MM.1S (cell line): ENCODE measurements around the gene LRRC75A.

Source experiments
- EZH2phosphoT487 ChIP-seq: fragments of 300-600 bp; sonication (generic); IDR thresholded peaks from 2 replicates; pipeline ENCODE4 v1.6.1; 2018; ENCODE audit warnings: antibody characterized with exemption, low read length
- TF ChIP-seq, protein P1 (sequence below): fragments of 300-600 bp; sonication (generic); IDR thresholded peaks from 2 replicates; pipeline ENCODE4 v1.5.1; 2016; ENCODE audit warnings: antibody characterized with exemption, low read length, mixed read lengths

DNA sequence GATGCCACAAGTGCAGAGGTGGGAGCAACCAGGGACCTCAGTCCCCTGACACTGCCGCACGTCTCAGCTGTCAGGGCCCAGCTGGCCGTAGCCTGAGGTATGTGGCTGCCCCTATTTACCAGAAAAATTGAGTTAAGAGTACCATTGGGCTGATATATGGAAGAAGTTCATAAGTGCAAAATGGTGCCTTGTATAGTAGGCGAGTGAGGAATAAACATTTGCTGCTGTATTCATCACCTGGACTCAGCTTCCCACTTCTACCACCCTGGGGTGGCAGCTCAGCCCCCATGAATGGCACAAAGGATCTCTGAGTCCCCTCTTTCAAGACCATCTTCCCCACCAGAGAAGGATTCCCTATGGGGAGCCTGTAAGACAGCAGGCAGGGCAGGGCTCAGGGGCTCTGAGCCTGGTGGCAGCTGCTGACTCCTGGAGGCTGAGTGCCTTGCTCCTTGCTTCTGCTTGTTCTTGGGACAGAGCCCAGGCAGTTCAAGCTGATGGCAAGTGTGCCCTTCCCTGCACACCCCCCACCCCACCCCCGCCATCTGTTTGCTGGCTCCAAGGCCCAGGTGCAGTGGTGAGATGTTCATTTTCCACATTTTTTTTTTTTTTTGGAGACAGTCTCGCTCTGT, 47.6 kb downstream of the LRRC75A start:
- TF ChIP-seq, protein P1, sequence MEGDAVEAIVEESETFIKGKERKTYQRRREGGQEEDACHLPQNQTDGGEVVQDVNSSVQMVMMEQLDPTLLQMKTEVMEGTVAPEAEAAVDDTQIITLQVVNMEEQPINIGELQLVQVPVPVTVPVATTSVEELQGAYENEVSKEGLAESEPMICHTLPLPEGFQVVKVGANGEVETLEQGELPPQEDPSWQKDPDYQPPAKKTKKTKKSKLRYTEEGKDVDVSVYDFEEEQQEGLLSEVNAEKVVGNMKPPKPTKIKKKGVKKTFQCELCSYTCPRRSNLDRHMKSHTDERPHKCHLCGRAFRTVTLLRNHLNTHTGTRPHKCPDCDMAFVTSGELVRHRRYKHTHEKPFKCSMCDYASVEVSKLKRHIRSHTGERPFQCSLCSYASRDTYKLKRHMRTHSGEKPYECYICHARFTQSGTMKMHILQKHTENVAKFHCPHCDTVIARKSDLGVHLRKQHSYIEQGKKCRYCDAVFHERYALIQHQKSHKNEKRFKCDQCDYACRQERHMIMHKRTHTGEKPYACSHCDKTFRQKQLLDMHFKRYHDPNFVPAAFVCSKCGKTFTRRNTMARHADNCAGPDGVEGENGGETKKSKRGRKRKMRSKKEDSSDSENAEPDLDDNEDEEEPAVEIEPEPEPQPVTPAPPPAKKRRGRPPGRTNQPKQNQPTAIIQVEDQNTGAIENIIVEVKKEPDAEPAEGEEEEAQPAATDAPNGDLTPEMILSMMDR: no peak
- no peak for TF ChIP-seq EZH2phosphoT487
